DMS114 treated with DMSO at 0.1 percent for 48 hours (cell line): ENCODE measurements around the gene TTC21A.

Source experiments
- DNase-seq: peaks from one replicate; lab custom pipeline; 2025; ENCODE audit not compliant: unreplicated experiment; lab: John Stamatoyannopoulos, UW

The TTC21A gene

GRCh38 chr3:39177708-39178332 is 70.3 kb downstream of the TTC21A start:
- DNase-seq, result peak; percentile 47

- no peak for DNase-seq
Observed at GRCh38 chr3:39178553-39178952, 71.1 kb downstream of the TTC21A start.

GRCh38 chr3:39180183-39180545 is 72.7 kb downstream of the TTC21A start:
- no peak for DNase-seq

- DNase-seq, result peak; percentile 13
Observed at GRCh38 chr3:39180546-39181346, 73.3 kb downstream of the TTC21A start.

GRCh38 chr3:39181408-39182335 is 74.2 kb downstream of the TTC21A start:
- no peak for DNase-seq

- DNase-seq, result no peak
Observed at GRCh38 chr3:39183211-39184080, 76.0 kb downstream of the TTC21A start.

- DNase-seq, result no peak
Observed at GRCh38 chr3:39184081-39184967, 76.8 kb downstream of the TTC21A start.

- DNase-seq, result no peak
Observed at GRCh38 chr3:39184968-39185285, 77.4 kb downstream of the TTC21A start.

GRCh38 chr3:39185326-39185958 is 78.0 kb downstream of the TTC21A start:
- DNase-seq, result no peak

- no peak for DNase-seq
Observed at GRCh38 chr3:39185959-39186691, 78.6 kb downstream of the TTC21A start.

GRCh38 chr3:39186692-39187151 is 79.2 kb downstream of the TTC21A start:
- DNase-seq, result no peak

GRCh38 chr3:39187372-39188155 is 80.1 kb downstream of the TTC21A start:
- DNase-seq, result no peak
